Astrocyte (in vitro differentiated cells and primary cell): ENCODE data around the gene PDE1A. TPM values are rescaled to one million over a fixed set of nuclear protein-coding genes. Genes with fewer than 3 reads are reported as not detected.

ENCODE experiments used
- DNase-seq: peaks from one replicate; pipeline ENCODE4 v3.0.0-alpha.2; 2010; ENCODE audit warnings: low read depth
- FAIRE-seq: peaks from 2 replicates; lab custom pipeline; 2011; peaks lifted over from hg19 to GRCh38; lab: Jason Lieb, UNC
- H2AFZ ChIP-seq: 2 replicates; pipeline ENCODE4 v1.6.0; 2012; ENCODE audit warnings: low read depth, low read length, inconsistent platforms
- H3K27ac ChIP-seq: 2 replicates; pipeline ENCODE4 v1.5.1; 2011; ENCODE audit warnings: low read depth, low read length, inconsistent platforms
- H3K27me3 ChIP-seq: 2 replicates; pipeline ENCODE4 v1.6.0; 2011; ENCODE audit warnings: low read length, inconsistent platforms; ENCODE audit not compliant: insufficient read depth
- H3K36me3 ChIP-seq: 2 replicates; pipeline ENCODE4 v1.5.1; 2011; ENCODE audit warnings: low read length, inconsistent platforms; ENCODE audit not compliant: insufficient read depth
- H3K4me1 ChIP-seq: 2 replicates; pipeline ENCODE4 v1.5.1; 2011; ENCODE audit warnings: low read length, inconsistent platforms; ENCODE audit not compliant: insufficient read depth
- H3K4me2 ChIP-seq: 2 replicates; pipeline ENCODE4 v1.6.0; 2012; ENCODE audit warnings: low read length, inconsistent platforms
- H3K4me3 ChIP-seq: 2 replicates; pipeline ENCODE4 v1.5.1; 2011; ENCODE audit warnings: low read depth, mild to moderate bottlenecking, low read length, inconsistent platforms; ENCODE audit not compliant: insufficient read depth
- H3K79me2 ChIP-seq: 2 replicates; pipeline ENCODE4 v1.6.0; 2012; ENCODE audit warnings: mild to moderate bottlenecking, low read length, inconsistent platforms; ENCODE audit not compliant: insufficient read depth
- H3K9ac ChIP-seq: 2 replicates; pipeline ENCODE4 v1.6.0; 2012; ENCODE audit warnings: mild to moderate bottlenecking, low read length, inconsistent platforms
- H3K9me3 ChIP-seq: 2 replicates; pipeline ENCODE4 v1.5.1; 2012; ENCODE audit warnings: low read depth, mild to moderate bottlenecking, low read length, inconsistent platforms; ENCODE audit not compliant: insufficient read depth
- H4K20me1 ChIP-seq: 2 replicates; pipeline ENCODE4 v1.6.0; 2012; ENCODE audit warnings: low read length, inconsistent platforms; ENCODE audit not compliant: insufficient read depth
- H3K27ac Mint-ChIP-seq: one replicate; pipeline ENCODE4 v1.8.0; 2021; ENCODE audit warnings: mild to moderate bottlenecking, mixed read lengths; ENCODE audit not compliant: unreplicated experiment
- H3K27me3 Mint-ChIP-seq: one replicate; pipeline ENCODE4 v1.8.0; 2021; ENCODE audit warnings: low read depth, mixed read lengths; ENCODE audit not compliant: unreplicated experiment
- H3K36me3 Mint-ChIP-seq: one replicate; pipeline ENCODE4 v1.8.0; 2021; ENCODE audit warnings: low read depth, mixed read lengths; ENCODE audit not compliant: unreplicated experiment
- H3K4me1 Mint-ChIP-seq: one replicate; pipeline ENCODE4 v1.8.0; 2021; ENCODE audit warnings: low read depth, mixed read lengths; ENCODE audit not compliant: unreplicated experiment
- H3K4me3 Mint-ChIP-seq: one replicate; pipeline ENCODE4 v1.8.0; 2021; ENCODE audit warnings: mild to moderate bottlenecking, moderate library complexity, mixed read lengths; ENCODE audit not compliant: unreplicated experiment
- H3K9me3 Mint-ChIP-seq: one replicate; pipeline ENCODE4 v1.8.0; 2021; ENCODE audit warnings: mild to moderate bottlenecking, mixed read lengths; ENCODE audit not compliant: unreplicated experiment
- CTCF ChIP-seq: IDR thresholded peaks from 2 replicates; pipeline ENCODE4 v1.5.1; 2011; ENCODE audit warnings: low read depth, mild to moderate bottlenecking, inconsistent platforms, low read length, moderate library complexity; ENCODE audit not compliant: insufficient read depth
- EZH2 ChIP-seq: IDR thresholded peaks from 2 replicates; pipeline ENCODE4 v1.6.1; 2012; ENCODE audit warnings: mild to moderate bottlenecking, low read length, inconsistent platforms; ENCODE audit not compliant: insufficient read depth
- total RNA-seq: library from RNA; stranded (reverse); gene quantifications from 2 replicates; pipeline ENCODE4 v1.2.1, GENCODE V29; 2021

The PDE1A gene
- total RNA-seq, 1 donor from 2014 or later: 0.32 TPM

GRCh38 chr2:182351427-182351826 is 75.4 kb downstream of the PDE1A start:
- Histone ChIP-seq H3K4me2 (no peak overlapping the region), H2AFZ (no peak overlapping the region), H3K27me3 (no peaks in the 10 kb centered on the region), H3K27ac (no peak overlapping the region), H3K4me1 (no peaks in the 10 kb centered on the region), H4K20me1 (no peaks in the 10 kb centered on the region), H3K36me3 (no peaks in the 10 kb centered on the region), H3K9me3 (no peaks in the 10 kb centered on the region), H3K9ac (no peak overlapping the region), H3K79me2 (no peaks in the 10 kb centered on the region), H3K4me3 (no peak overlapping the region)
- H3K9me3 Mint-ChIP-seq: no peaks in the 10 kb centered on the region
- H3K4me3 Mint-ChIP-seq: no peak overlapping the region
- no peaks in the 10 kb centered on the region for H3K27me3 Mint-ChIP-seq
- DNase-seq (no peak), FAIRE-seq (no peak)
- TF ChIP-seq EZH2 (no peak), CTCF (no peak)
- H3K27ac Mint-ChIP-seq: no peak overlapping the region
- H3K36me3 Mint-ChIP-seq: no peaks in the 10 kb centered on the region
- no peaks in the 10 kb centered on the region for H3K4me1 Mint-ChIP-seq

DNA sequence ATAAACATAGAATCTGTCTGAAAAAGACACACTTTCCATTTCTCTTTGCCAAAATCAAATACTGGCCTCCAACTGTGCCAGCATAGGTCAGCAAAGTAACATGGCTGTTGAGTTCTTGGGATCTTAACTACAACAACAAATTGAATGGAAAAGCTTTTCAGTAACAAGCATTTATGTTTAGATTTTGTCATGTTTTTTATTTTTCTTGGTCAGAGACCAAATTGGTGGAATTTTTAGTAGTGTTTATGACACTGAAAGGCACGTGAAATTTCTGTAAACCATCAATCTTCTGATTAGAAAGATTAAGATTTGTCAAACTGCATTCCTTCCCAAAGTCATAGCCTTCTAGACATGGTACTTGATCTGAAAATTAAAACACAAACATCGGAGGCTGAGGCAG is 77.6 kb downstream of the PDE1A start:
- no peak overlapping the region for H3K27ac ChIP-seq
- H3K4me1 Mint-ChIP-seq: no peaks in the 10 kb centered on the region
- H3K36me3 Mint-ChIP-seq: no peaks in the 10 kb centered on the region
- H3K27ac Mint-ChIP-seq: no peak overlapping the region
- no peak overlapping the region for H3K4me3 ChIP-seq
- no peaks in the 10 kb centered on the region for H3K79me2 ChIP-seq
- H3K9me3 ChIP-seq: no peaks in the 10 kb centered on the region
- no peak overlapping the region for H3K4me3 Mint-ChIP-seq
- FAIRE-seq: no peak
- H3K9me3 Mint-ChIP-seq: no peaks in the 10 kb centered on the region
- TF ChIP-seq EZH2: no peak
- TF ChIP-seq CTCF: no peak
- no peaks in the 10 kb centered on the region for H3K4me1 ChIP-seq
- H3K36me3 ChIP-seq: no peaks in the 10 kb centered on the region
- H3K27me3 ChIP-seq: no peaks in the 10 kb centered on the region
- no peaks in the 10 kb centered on the region for H4K20me1 ChIP-seq
- no peaks in the 10 kb centered on the region for H3K27me3 Mint-ChIP-seq
- no peak overlapping the region for H2AFZ ChIP-seq
- no peak overlapping the region for H3K9ac ChIP-seq
- DNase-seq: no peak
- no peak overlapping the region for H3K4me2 ChIP-seq

- DNase-seq (no peak), FAIRE-seq (no peak)
- Histone ChIP-seq H3K9me3 (no peaks in the 10 kb centered on the region), H3K4me1 (no peaks in the 10 kb centered on the region), H3K79me2 (no peaks in the 10 kb centered on the region), H3K27ac (no peak overlapping the region), H4K20me1 (no peaks in the 10 kb centered on the region), H3K9ac (no peak overlapping the region), H2AFZ (no peak overlapping the region), H3K36me3 (no peaks in the 10 kb centered on the region), H3K4me3 (no peak overlapping the region), H3K4me2 (no peak overlapping the region), H3K27me3 (no peaks in the 10 kb centered on the region)
- H3K27ac Mint-ChIP-seq: no peak overlapping the region
- H3K4me3 Mint-ChIP-seq: no peak overlapping the region
- H3K36me3 Mint-ChIP-seq: peaks cover 1% of the 10 kb centered on the region
- TF ChIP-seq EZH2 (no peak), CTCF (no peak)
- no peaks in the 10 kb centered on the region for H3K9me3 Mint-ChIP-seq
- H3K27me3 Mint-ChIP-seq: no peaks in the 10 kb centered on the region
- no peaks in the 10 kb centered on the region for H3K4me1 Mint-ChIP-seq
These were observed 81.5 kb downstream of the PDE1A start for GRCh38 chr2:182345384-182345783.
